Naive B cell (primary cell): ENCODE data around the gene NBEAL1. TPM values are rescaled to one million over a fixed set of nuclear protein-coding genes. Genes with fewer than 3 reads are reported as not detected.
"Not testable (repeated sequence)": the region's sequence is repeated elsewhere in the genome, so short reads cannot be mapped to it uniquely, and the experiment has no call there.

Source experiments
- ATAC-seq, 2 donors: fragments of 150-1000 bp; cut with Tn5 transposase; 2 replicates each; pipeline ENCODE4 v1.10.0; 2021; ENCODE audit warnings: low read depth in 2 of 2, mild to moderate bottlenecking in 2 of 2, moderate library complexity in 2 of 2
- DNase-seq: peaks from one replicate; pipeline ENCODE4 v3.0.0; 2022
- H3K27ac Mint-ChIP-seq, 6 donors: one replicate each; pipeline ENCODE4 v1.8.0; 2020 to 2022; ENCODE audit warnings: mild to moderate bottlenecking in 6 of 6, mixed read lengths in 6 of 6, moderate library complexity in 5 of 6, inconsistent platforms in 2 of 6
- H3K27me3 Mint-ChIP-seq, 3 donors: one replicate each; pipeline ENCODE4 v1.8.0; 2021 to 2022; ENCODE audit warnings: mixed read lengths in 3 of 3, mild to moderate bottlenecking in 1 of 3
- H3K36me3 Mint-ChIP-seq, 2 donors: one replicate each; pipeline ENCODE4 v1.8.0; 2020 to 2022; ENCODE audit warnings: mixed read lengths in 2 of 2, inconsistent platforms in 1 of 2, mild to moderate bottlenecking in 1 of 2
- H3K4me1 Mint-ChIP-seq, 3 donors: one replicate each; pipeline ENCODE4 v1.8.0; 2020 to 2022; ENCODE audit warnings: mixed read lengths in 3 of 3, inconsistent platforms in 1 of 3, mild to moderate bottlenecking in 1 of 3, moderate library complexity in 1 of 3
- H3K4me3 Mint-ChIP-seq, 8 donors: one replicate each; pipeline ENCODE4 v1.8.0; 2020 to 2022; ENCODE audit warnings: mild to moderate bottlenecking in 8 of 8, mixed read lengths in 8 of 8, moderate library complexity in 8 of 8, inconsistent platforms in 2 of 8
- H3K9me3 Mint-ChIP-seq, 7 donors: one replicate each; pipeline ENCODE4 v1.8.0; 2020 to 2022; ENCODE audit warnings: mixed read lengths in 7 of 7, mild to moderate bottlenecking in 5 of 7, inconsistent platforms in 2 of 7, moderate library complexity in 1 of 7
- polyA plus RNA-seq, 6 donors: library from polyadenylated mRNA; unstranded; fragments of 300-500 nt; fragmentation: Illumina TruSeq; gene quantifications; one replicate each; pipeline ENCODE4 v1.2.3, GENCODE V29; 2021; ENCODE audit warnings: low read depth in 6 of 6

Gene NBEAL1
- polyA plus RNA-seq, 6 donors from 2014 or later = 5.4 to 8.3 (median 7.3) TPM

GRCh38 chr2:203167751-203168150 is 153.1 kb downstream of the NBEAL1 start:
- Mint-ChIP-seq H3K27me3 (no peaks in the 10 kb centered on the region), H3K36me3 (peaks cover 0 to 18% of the 10 kb centered on the region in 2 donors), H3K4me3 (no peak overlapping the region), H3K9me3 (peaks cover 0 to 6% (median 2%) of the 10 kb centered on the region in 7 donors), H3K4me1 (no peaks in the 10 kb centered on the region), H3K27ac (no peak overlapping the region)
- no peak for DNase-seq
- ATAC-seq = no peak

- H3K36me3 Mint-ChIP-seq = peaks cover 0 to 17% of the 10 kb centered on the region in 2 donors
- no peaks in the 10 kb centered on the region for H3K27me3 Mint-ChIP-seq
- DNase-seq = no peak
- no peak overlapping the region for H3K27ac Mint-ChIP-seq
- H3K4me3 Mint-ChIP-seq = no peak overlapping the region
- no peak for ATAC-seq
- no peaks in the 10 kb centered on the region for H3K4me1 Mint-ChIP-seq
- no peaks in the 10 kb centered on the region for H3K9me3 Mint-ChIP-seq
These were observed 155.8 kb downstream of the NBEAL1 start for GRCh38 chr2:203170502-203170901.

- DNase-seq (no peak), ATAC-seq (no peak)
- Mint-ChIP-seq H3K27me3 (no peaks in the 10 kb centered on the region), H3K36me3 (peaks cover 0 to 18% of the 10 kb centered on the region in 2 donors), H3K9me3 (no peaks in the 10 kb centered on the region), H3K4me3 (no peak overlapping the region), H3K4me1 (no peaks in the 10 kb centered on the region), H3K27ac (no peak overlapping the region)
These were observed 160.7 kb downstream of the NBEAL1 start for GRCh38 chr2:203175371-203175770.

DNA sequence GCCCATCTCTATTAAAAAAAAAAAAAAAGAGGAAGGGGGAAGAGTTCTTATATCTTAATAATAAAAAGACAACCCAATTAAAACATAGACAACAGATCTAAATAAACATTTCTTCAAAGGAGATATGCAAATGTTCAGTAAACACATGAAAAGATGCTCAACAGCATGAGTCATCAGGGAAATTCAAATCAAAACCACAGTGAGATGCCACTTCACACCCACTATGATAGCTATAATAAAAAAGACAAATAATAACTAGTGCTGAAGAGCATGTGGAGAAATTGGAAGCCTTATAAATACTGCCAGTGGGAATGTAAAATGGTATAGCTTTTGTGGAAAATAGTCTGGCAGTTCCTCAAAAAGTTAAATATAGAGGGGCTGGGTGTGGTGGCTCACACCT is 162.7 kb downstream of the NBEAL1 start:
- H3K4me1 Mint-ChIP-seq = no peaks in the 10 kb centered on the region
- no peaks in the 10 kb centered on the region for H3K9me3 Mint-ChIP-seq
- no peak overlapping the region for H3K27ac Mint-ChIP-seq
- no peak overlapping the region for H3K4me3 Mint-ChIP-seq
- no peaks in the 10 kb centered on the region for H3K27me3 Mint-ChIP-seq
- H3K36me3 Mint-ChIP-seq = peaks cover 0 to 23% of the 10 kb centered on the region in 2 donors
- ATAC-seq = no peak
- DNase-seq = no peak

DNA sequence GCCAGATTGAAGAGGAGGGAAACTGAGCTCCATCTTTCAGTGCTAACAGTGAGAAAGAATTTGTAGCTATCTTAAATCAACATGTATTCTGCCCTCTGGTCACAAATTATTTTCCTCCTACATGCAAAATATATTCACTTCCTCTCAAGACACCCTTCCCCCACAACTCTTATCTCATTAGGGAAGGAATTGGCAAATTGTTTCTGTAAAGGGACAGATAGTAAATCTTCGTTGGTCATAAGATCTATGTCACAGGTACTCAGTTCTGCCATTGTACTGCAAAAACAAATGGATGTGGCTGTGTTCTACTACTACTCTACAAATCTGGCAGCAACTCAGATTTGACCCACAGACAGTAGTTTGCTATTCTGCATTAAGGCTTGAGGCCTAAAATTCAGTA is 171.2 kb downstream of the NBEAL1 start:
- Mint-ChIP-seq H3K27ac (no peak overlapping the region), H3K4me1 (no peaks in the 10 kb centered on the region), H3K4me3 (no peak overlapping the region), H3K27me3 (no peaks in the 10 kb centered on the region), H3K9me3 (peaks cover 0 to 1% (median 0%) of the 10 kb centered on the region in 7 donors), H3K36me3 (peaks cover 16% of the 10 kb centered on the region in 2 donors)
- no peak for ATAC-seq
- no peak for DNase-seq

GRCh38 chr2:203190547-203190946 is 175.9 kb downstream of the NBEAL1 start:
- H3K27me3 Mint-ChIP-seq, H3K4me1 Mint-ChIP-seq, DNase-seq, H3K4me3 Mint-ChIP-seq, ATAC-seq, H3K9me3 Mint-ChIP-seq: not testable (repeated sequence)
- H3K36me3 Mint-ChIP-seq = peaks cover 12 to 16% of the 10 kb centered on the region in 2 donors
- H3K27ac Mint-ChIP-seq = peak overlapping the region in 1 of 6 donors; percentile 18

- not testable (repeated sequence) for H3K4me3 Mint-ChIP-seq, DNase-seq, H3K27me3 Mint-ChIP-seq, H3K27ac Mint-ChIP-seq, H3K4me1 Mint-ChIP-seq, H3K9me3 Mint-ChIP-seq, ATAC-seq
- H3K36me3 Mint-ChIP-seq = peaks cover 12 to 16% of the 10 kb centered on the region in 2 donors
These were observed 176.4 kb downstream of the NBEAL1 start for GRCh38 chr2:203191026-203191425.

DNA sequence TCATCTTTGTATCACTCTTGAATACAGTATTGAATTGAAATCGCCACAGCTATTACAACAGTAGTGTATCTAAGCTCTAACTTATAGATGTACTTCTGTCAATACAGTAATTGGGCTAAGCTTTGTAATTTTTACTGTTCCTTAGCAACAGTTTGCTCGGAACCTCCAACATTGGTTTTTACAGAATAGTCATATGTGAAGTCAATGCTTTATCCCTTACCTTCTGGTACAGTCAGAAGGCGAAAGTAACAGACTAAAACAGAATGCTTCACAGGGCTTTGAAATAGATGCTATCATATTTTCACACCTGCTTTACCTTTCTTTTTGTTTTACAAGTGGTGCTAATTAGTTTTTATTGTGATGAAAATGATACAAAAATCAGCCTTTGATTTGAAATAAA is 177.3 kb downstream of the NBEAL1 start:
- Mint-ChIP-seq H3K36me3 (peaks cover 12 to 16% of the 10 kb centered on the region in 2 donors), H3K9me3 (peaks cover 0 to 1% (median 0%) of the 10 kb centered on the region in 7 donors), H3K27ac (no peak overlapping the region), H3K4me1 (no peaks in the 10 kb centered on the region), H3K27me3 (no peaks in the 10 kb centered on the region), H3K4me3 (no peak overlapping the region)
- ATAC-seq = no peak
- DNase-seq = no peak

DNA sequence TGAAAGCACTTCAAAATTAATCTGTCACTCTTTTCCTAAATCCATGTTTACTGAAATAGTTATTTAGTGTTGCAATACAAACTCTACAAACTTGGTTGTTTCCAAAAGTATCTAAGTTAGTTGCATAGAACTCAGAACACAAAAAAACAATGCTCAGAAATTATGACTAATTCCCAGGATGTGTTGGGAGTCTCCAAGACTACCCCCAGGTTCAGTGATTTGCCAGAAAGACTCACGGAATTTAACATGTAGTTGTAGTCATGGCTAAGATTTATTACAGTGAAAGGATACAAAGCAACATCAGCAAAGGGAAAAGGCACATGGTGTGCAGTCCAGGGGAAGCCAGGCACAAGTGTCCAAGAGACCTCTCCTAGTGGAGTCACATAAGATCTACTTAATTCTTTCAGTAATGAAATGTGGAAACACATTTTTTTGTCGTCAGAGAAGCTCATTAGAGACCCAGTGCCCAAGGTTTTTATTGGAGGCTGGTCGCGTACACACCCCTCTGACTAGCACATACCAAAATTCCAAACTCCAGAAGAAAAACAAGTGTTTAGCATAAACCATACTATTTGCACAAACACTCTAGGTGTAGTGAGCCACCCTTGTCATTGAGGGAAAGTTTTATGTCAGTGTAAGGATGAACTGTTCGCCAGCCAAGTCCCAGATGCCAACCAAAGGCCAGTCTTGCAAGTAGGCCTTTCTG is 180.8 kb downstream of the NBEAL1 start:
- Mint-ChIP-seq H3K9me3 (no peaks in the 10 kb centered on the region), H3K36me3 (peaks cover 2 to 6% of the 10 kb centered on the region in 2 donors), H3K4me3 (no peak overlapping the region), H3K4me1 (no peaks in the 10 kb centered on the region), H3K27me3 (no peaks in the 10 kb centered on the region), H3K27ac (no peak overlapping the region)
- DNase-seq (no peak), ATAC-seq (no peak)

GRCh38 chr2:203200866-203201265 is 186.2 kb downstream of the NBEAL1 start:
- H3K9me3 Mint-ChIP-seq = no peaks in the 10 kb centered on the region
- no peak overlapping the region for H3K27ac Mint-ChIP-seq
- DNase-seq = no peak
- no peaks in the 10 kb centered on the region for H3K4me1 Mint-ChIP-seq
- no peaks in the 10 kb centered on the region for H3K27me3 Mint-ChIP-seq
- no peak for ATAC-seq
- no peak overlapping the region for H3K4me3 Mint-ChIP-seq
- peaks cover 0 to 4% of the 10 kb centered on the region in 2 donors for H3K36me3 Mint-ChIP-seq

DNA sequence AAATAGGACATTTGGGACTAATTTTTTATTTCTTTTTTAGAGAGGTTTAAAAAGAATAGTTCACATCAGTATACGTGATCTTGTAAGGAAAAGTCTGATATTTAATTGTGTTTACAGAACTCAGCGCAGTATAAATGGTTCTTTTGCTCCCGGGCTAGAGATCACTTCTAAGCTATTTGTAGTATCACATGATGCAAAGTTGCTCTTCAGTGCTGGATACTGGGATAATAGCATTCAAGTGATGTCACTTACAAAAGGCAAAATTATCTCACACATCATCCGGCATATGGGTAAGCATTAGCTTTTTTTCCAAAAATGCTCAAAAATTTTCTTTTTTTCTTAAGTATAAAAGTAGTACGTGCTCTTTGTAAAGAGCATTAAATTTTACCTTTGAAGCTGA is 186.8 kb downstream of the NBEAL1 start:
- Mint-ChIP-seq H3K27me3 (no peaks in the 10 kb centered on the region), H3K9me3 (no peaks in the 10 kb centered on the region), H3K36me3 (peaks cover 0 to 7% of the 10 kb centered on the region in 2 donors), H3K4me1 (no peaks in the 10 kb centered on the region), H3K27ac (no peak overlapping the region), H3K4me3 (no peak overlapping the region)
- ATAC-seq (no peak), DNase-seq (no peak)

DNA sequence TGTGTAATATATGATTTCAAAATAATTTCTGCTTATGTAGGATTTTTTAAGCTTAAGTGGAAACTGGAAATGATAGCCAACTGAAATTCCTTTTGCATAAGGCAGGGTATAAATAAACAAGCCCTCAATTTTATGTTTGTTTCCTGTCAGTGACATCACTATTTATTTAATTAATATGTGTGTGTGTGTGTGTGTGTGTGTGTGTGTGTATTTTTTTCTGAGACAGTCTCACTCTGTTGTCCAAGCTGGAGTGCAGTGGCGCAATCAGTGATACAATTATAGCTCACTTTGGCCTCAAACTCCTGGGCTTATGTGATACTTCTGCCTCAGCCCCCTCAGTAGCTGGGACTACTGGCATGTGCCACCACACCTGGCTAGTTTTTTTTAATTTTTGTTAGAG is 194.9 kb downstream of the NBEAL1 start:
- H3K27me3 Mint-ChIP-seq = no peaks in the 10 kb centered on the region
- no peaks in the 10 kb centered on the region for H3K4me1 Mint-ChIP-seq
- no peak overlapping the region for H3K27ac Mint-ChIP-seq
- peaks cover 0 to 19% of the 10 kb centered on the region in 2 donors for H3K36me3 Mint-ChIP-seq
- DNase-seq = no peak
- H3K9me3 Mint-ChIP-seq = peaks cover 0 to 2% (median 0%) of the 10 kb centered on the region in 7 donors
- no peak overlapping the region for H3K4me3 Mint-ChIP-seq
- ATAC-seq = no peak

DNA sequence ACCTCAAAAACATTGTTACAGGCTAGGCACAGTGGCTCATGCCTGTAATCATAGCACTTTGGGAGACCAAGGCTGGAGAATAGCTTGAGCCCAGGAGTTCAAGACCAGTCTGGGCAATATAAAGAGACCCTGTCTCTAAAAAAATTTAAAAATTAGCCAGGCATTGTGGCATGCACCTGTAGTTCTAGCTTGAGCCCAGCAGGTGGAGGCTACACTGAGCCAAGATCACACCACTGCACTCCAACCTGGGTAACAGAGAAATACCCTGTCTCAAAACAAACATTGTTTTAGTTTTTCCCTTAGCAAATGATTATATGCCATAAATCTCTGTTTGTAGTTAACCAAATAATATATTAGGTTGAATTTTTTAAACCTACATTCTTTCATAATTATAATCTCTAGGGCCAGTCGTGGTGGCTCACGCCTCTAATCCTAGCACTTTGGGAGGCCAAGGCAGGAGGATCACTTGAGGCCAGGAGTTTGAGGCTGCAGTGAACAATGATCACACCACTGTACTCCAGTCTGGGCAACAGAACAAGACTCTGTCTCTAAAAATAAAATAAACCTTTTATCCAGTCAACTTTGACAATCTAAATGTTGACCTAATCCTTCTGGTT is 210.9 kb downstream of the NBEAL1 start:
- peak; percentile 9 for DNase-seq
- Mint-ChIP-seq H3K4me1 (no peaks in the 10 kb centered on the region), H3K9me3 (no peaks in the 10 kb centered on the region), H3K27me3 (peaks cover 0 to 4% (median 0%) of the 10 kb centered on the region in 3 donors), H3K36me3 (no peaks in the 10 kb centered on the region), H3K4me3 (no peak overlapping the region), H3K27ac (no peak overlapping the region)
- ATAC-seq = peak; percentile 27 to 63

DNA sequence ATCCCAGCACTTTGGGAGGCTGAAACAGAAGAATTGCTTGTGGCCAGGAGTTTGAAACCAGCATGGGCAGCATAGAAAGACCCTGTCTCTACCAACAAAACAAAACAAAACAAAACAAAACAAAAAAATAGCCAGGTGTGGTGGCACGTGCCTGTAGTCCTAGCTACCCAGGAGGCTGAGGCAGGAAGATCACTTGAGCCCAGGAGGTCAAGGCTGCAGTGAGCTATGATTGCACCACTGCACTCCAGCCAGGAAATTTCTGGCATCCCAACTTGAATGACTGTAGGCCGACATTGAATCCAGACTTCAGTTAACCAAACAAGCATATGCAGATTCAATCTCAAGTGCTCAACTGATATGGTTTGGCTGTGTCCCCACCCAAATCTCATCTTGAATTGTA is 215.0 kb downstream of the NBEAL1 start:
- H3K4me1 Mint-ChIP-seq, H3K4me3 Mint-ChIP-seq, DNase-seq, H3K27ac Mint-ChIP-seq, ATAC-seq, H3K9me3 Mint-ChIP-seq, H3K36me3 Mint-ChIP-seq, H3K27me3 Mint-ChIP-seq: not testable (repeated sequence)
